Stimulated activated CD4-positive, alpha-beta T cell treated with anti-CD3 and anti-CD28 coated beads, TNF-alpha, amount 100 ng/mL, for 4 hours (primary cell): Measurements from ENCODE around the gene CDC73.
"Not testable (repeated sequence)": the region's sequence is repeated elsewhere in the genome, so short reads cannot be mapped to it uniquely, and the experiment has no call there.

Source experiments
- DNase-seq, 3 experiments: peaks; one replicate each; pipeline ENCODE4 v3.0.0-alpha.2; 2020; ENCODE audit warnings: low read depth in 3 of 3

CDC73 gene

DNA sequence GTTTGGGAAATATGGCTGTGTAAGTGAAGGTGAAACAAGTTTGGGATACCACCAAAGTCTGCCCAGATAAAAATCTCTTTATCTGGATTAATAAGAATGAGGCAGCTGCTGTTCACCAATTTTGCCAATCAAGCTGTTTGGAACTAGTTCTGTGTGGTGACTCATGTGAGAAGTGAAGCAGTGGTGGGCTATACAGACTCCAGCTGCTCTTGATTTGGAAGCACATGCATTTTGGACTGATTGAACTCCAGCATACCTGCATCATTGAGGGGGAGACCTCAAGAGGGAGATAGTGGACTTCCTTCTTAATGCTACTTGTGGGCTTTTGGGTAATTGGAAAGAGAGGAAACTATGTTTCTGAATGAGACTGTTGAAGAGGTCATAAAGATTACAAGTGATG is 163.8 kb downstream of the CDC73 start:
- DNase-seq, result no peak

DNA sequence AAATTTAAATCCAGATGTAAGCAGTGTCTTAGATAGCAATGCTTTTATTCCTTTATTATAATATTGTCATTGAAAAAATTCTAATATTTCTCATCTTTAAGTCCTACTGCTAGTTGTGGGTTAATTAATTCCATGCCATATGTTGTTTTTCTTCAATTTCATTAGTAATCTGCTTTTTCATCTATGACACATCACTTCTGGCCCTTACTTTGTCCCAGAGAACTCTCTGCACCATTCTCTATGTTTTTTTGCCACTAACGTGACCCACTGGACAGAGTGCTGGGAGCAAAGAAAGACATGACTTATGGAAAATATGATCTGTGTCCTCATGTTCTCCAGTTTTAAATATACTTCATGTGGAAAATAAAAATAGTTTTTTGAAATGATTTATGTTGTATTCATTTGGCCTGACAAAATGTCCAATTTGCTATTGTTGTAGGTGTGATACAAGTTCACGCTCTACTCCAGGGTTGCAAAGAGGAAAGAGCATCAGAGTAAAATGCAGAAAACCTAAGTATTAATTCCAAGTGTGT is 166.8 kb downstream of the CDC73 start:
- DNase-seq, result not testable (repeated sequence)

GRCh38 chr1:193293726-193294125 is 171.9 kb downstream of the CDC73 start:
- DNase-seq, result no peak

DNA sequence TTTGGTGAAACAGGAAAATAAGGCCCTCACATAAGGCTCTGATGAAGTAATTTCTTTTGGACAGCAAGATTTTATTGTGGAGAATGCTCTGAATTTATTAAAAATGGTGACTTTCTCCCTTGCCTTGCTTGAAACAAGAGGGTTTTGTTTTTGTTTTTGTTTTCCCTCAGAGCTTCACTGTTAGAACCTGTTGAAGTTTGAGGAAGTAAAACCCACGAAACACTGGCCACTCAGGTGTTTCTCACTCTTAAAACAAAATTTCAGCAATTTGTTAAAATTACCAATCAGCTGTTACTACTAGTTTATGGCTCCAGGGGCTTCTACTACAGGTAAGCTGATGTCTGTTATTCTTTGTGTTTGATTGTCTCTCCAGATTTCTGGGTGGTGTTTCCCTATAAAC is 177.2 kb downstream of the CDC73 start:
- no peak for DNase-seq

GRCh38 chr1:193301746-193302145 is 179.9 kb downstream of the CDC73 start:
- no peak for DNase-seq

- no peak for DNase-seq
Measured at GRCh38 chr1:193303849-193304248, 182.0 kb downstream of the CDC73 start.
